Peyer's patch (tissue), 4 donors: ENCODE data around the gene MEF2C.

Experiments
- CTCF ChIP-seq, 6 experiments: fragments of 450-650 bp in 4 of 6; fragments of 200-600 bp in 2 of 6; sonication (generic) in 1 of 6; IDR thresholded peaks; one replicate each; pipeline ENCODE4 v1.5.1; 2017 to 2019; ENCODE audit warnings: antibody characterized with exemption in 6 of 6, mild to moderate bottlenecking in 3 of 6, moderate library complexity in 1 of 6
- POLR2A ChIP-seq, 2 donors: fragments of 450-650 bp; IDR thresholded peaks; one replicate each; pipeline ENCODE4 v1.5.1; 2017; ENCODE audit warnings: antibody characterized with exemption in 2 of 2, mild to moderate bottlenecking in 2 of 2, moderate library complexity in 2 of 2

GRCh38 chr5:88765171-88765570 lies 117.8 kb downstream of the MEF2C start:
- no peak for TF ChIP-seq POLR2A (IDR thresholded peaks at IDR 0.05)
- no peak for TF ChIP-seq CTCF (IDR thresholded peaks at IDR 0.05)
